ENCODE data around the gene DENND1C.

The DENND1C gene

DNA sequence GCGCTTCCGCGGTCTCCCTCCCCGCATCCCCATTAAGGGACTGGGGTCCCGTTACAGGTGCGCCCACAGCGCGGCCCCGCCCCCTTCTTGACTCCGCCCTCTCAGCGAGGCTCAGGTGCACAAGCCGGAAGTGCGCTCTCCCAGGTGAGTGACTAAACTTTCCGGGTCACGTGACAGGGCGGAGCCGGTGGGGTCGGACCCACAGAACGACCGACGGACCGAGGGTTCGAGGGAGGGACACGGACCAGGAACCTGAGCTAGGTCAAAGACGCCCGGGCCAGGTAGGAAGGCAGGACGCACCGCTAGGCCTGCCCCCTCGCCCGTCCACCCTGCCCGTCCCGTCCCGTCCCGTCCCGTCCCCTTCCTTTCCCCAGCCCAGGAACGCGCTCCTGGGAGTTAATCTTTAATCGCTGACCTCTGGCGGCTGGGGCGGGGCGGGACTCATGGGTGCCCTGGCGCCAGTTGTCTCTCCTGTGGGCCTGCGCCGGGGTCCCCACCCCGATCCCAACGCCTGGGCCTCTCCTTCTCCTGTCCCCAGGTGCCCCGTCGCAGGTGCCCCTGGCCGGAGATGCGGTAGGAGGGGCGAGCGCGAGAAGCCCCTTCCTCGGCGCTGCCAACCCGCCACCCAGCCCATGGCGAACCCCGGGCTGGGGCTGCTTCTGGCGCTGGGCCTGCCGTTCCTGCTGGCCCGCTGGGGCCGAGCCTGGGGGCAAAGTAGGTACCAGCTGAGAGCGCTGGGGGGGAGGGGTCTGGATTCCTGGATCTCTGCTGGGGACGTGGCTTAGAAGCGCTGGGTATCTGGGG, 17.3 kb downstream of the DENND1C start, which contains the start of gene CRB3:
TSS of gene CRB3 (plus strand) at position 202 of the 804 bp plus-strand sequence. CDS start at position 633, 431 bp downstream.
- no peak within 1 kb of the TSS for H3K4me3 ChIP-seq (ENCODE audit: low read length in 2 of 2)
- no peak within 1 kb of the TSS for H3K9ac ChIP-seq (ENCODE audit: low read length in 2 of 2)
- H3K9me3 ChIP-seq (ENCODE audit: control insufficient read depth in 2 of 2, low read length in 2 of 2) = no peaks in the 10 kb centered on the region
- no peaks in the 10 kb centered on the region for H3K4me1 ChIP-seq (ENCODE audit: control insufficient read depth, insufficient read depth, low read length)
- H3K27me3 ChIP-seq (ENCODE audit: control insufficient read depth in 1 of 2, insufficient read depth in 2 of 2, low read length in 2 of 2) = peaks cover 11 to 22% of the 10 kb centered on the region in 2 donors
- no peaks in the 10 kb centered on the region for H3K36me3 ChIP-seq (ENCODE audit: control insufficient read depth in 2 of 2, insufficient read depth in 2 of 2, low read length in 2 of 2)
- no peak within 1 kb of the TSS for H3K27ac ChIP-seq (ENCODE audit: low read length)

DNA sequence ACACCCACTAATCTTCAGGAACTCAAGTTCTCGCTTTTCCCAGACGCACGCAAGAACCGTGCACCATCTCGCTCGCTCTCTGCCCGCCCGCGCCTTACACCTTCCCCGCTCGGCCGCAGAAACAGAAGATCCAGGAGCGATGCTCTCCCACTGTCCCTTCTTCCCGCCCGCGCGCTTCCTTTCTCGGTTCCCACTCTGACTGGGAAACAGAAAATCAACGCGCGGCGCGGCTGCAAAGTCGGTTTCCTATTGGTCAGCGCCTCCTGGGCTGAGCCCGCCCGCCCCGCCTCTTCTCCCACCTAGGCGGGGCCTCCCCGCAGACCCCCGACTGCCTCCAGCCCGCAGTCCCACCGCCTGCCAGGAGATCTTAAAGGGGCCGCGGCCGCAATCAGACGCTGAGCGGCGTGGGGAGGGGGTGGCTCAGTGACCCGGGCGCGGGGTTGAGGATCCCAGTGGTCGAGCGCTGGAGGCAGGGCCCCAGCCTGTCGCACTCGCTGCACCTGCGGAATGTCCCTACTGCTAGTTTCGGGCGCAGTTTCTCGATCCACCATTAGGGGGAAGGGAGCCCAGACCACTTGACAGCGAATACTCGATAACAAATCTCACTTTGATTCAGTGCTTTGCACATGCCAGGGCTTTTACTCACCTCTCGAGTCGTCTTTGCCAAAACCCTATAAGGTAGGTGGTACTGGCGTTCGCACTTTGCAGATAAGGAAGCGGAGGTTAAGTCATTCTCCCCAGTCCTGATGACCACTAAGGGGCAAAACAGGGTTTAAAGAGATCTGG, 21.3 kb downstream of the DENND1C start:
- Histone ChIP-seq H3K9me3 (ENCODE audit: control insufficient read depth in 2 of 2, low read length in 2 of 2) (no peaks in the 10 kb centered on the region), H3K4me3 (ENCODE audit: low read length in 2 of 2) (peak overlapping the region; percentile 83 to 88), H3K36me3 (ENCODE audit: control insufficient read depth in 2 of 2, insufficient read depth in 2 of 2, low read length in 2 of 2) (peaks cover 7 to 9% of the 10 kb centered on the region in 2 donors), H3K27ac (ENCODE audit: low read length) (peak overlapping the region; percentile 49), H3K4me1 (ENCODE audit: control insufficient read depth, insufficient read depth, low read length) (peaks cover 14% of the 10 kb centered on the region), H3K9ac (ENCODE audit: low read length in 2 of 2) (peak overlapping the region; percentile 68), H3K27me3 (ENCODE audit: control insufficient read depth in 1 of 2, insufficient read depth in 2 of 2, low read length in 2 of 2) (peaks cover 8 to 21% of the 10 kb centered on the region in 2 donors)

GRCh38 chr19:6459262-6460098, 22.1 kb downstream of the DENND1C start, which contains the start of gene SLC25A23:
TSS of gene SLC25A23 (minus strand) at chr19:6459792. CDS start at chr19:6459628, 164 bp downstream.
- H3K9ac ChIP-seq (ENCODE audit: low read length in 2 of 2) = peak within 1 kb of the TSS; percentile 68
- peaks cover 14% of the 10 kb centered on the region for H3K4me1 ChIP-seq (ENCODE audit: control insufficient read depth, insufficient read depth, low read length)
- peaks cover 5 to 13% of the 10 kb centered on the region in 2 donors for H3K27me3 ChIP-seq (ENCODE audit: control insufficient read depth in 1 of 2, insufficient read depth in 2 of 2, low read length in 2 of 2)

DNA sequence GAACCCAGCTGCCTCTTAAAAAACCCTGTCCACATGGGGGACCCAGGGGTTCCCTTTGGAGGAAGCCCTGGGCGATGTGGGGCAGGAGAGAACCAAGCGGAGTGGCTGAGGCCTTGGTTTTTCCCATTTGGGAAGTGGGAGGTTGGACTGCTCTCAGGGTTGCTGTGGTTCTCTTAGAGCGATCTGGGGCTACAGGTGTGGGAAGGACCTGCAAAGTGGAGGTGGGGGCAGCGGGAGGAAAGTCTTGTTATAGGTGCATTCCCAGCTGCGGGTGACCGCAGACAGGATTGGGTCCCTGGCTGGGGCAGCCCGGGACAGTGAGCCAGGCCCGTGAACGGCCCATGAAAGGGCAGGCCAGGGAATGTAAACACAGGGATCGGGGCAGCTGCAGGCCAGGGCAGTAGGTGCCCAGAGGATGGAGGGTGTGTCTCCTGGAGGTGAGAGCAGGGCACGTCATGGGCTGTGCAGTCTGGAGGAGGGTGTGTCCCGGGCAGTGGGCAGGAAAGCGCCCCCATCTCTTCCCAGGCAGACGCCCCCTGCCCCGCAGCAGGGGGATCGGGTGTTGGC, 22.8 kb downstream of the DENND1C start:
- peak overlapping the region; percentile 58 to 68 for H3K9ac ChIP-seq (ENCODE audit: low read length in 2 of 2)
- H3K9me3 ChIP-seq (ENCODE audit: control insufficient read depth in 2 of 2, low read length in 2 of 2) = peaks cover 0 to 8% of the 10 kb centered on the region in 2 donors
- H3K27ac ChIP-seq (ENCODE audit: low read length) = peak overlapping the region; percentile 64
- peaks cover 21 to 24% of the 10 kb centered on the region in 2 donors for H3K36me3 ChIP-seq (ENCODE audit: control insufficient read depth in 2 of 2, insufficient read depth in 2 of 2, low read length in 2 of 2)
- H3K27me3 ChIP-seq (ENCODE audit: control insufficient read depth in 1 of 2, insufficient read depth in 2 of 2, low read length in 2 of 2) = peaks cover under 1 to 6% of the 10 kb centered on the region in 2 donors
- H3K4me1 ChIP-seq (ENCODE audit: control insufficient read depth, insufficient read depth, low read length) = peaks cover 14% of the 10 kb centered on the region
- H3K4me3 ChIP-seq (ENCODE audit: low read length in 2 of 2) = peak overlapping the region; percentile 83 to 88

More at GRCh38 chr19:6459262-6460098, 22.1 kb downstream of the DENND1C start, which contains the start of gene SLC25A23:
- peaks cover 14 to 17% of the 10 kb centered on the region in 2 donors for H3K36me3 ChIP-seq (ENCODE audit: control insufficient read depth in 2 of 2, insufficient read depth in 2 of 2, low read length in 2 of 2)
- peak within 1 kb of the TSS; percentile 83 to 88 for H3K4me3 ChIP-seq (ENCODE audit: low read length in 2 of 2)
- peak within 1 kb of the TSS; percentile 64 for H3K27ac ChIP-seq (ENCODE audit: low read length)
- peaks cover 0 to 2% of the 10 kb centered on the region in 2 donors for H3K9me3 ChIP-seq (ENCODE audit: control insufficient read depth in 2 of 2, low read length in 2 of 2)

DNA sequence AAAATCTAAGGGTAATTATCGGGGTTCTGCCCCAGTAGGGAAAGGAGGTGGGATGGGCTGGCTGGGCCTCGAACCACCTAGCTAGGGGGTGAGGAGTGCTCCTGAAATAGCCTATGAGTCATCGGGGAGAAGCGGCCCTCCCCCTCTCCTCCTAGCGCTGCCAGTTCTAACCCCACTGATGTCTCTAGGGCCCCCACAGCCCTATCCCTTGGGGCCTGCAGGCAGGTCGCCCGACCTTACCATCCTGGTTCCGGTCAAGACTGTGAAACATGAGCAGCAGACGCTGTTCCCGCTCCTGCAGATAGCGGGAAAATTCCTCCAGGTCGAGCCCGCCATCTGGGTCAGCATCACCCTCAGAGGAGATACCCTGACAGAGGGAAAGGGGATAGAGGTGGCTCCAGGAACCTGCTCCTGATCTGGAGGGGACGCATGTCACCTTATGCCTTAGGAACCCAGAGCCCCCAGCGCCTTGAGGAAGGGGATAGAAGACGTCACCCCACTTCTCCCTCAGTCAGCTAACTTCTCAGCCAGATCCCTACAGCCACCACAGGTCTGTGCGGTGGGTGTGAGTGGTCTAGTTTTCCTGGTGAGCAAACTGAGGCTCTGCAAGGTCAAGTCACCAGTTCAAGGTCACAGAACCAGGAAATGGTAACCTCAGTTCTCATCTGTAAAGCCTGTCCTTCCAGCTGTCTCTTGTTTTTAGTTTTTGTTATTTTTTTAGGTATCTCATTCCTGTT, 23.5 kb downstream of the DENND1C start:
- H3K27ac ChIP-seq (ENCODE audit: low read length) = peak overlapping the region; percentile 64

GRCh38 chr19:6455924-6456323, 25.7 kb downstream of the DENND1C start:
- H3K9me3 ChIP-seq (ENCODE audit: control insufficient read depth in 2 of 2, low read length in 2 of 2) = peaks cover 0 to 11% of the 10 kb centered on the region in 2 donors
- H3K4me3 ChIP-seq (ENCODE audit: low read length in 2 of 2) = no peak overlapping the region
- no peaks in the 10 kb centered on the region for H3K27me3 ChIP-seq (ENCODE audit: control insufficient read depth in 1 of 2, insufficient read depth in 2 of 2, low read length in 2 of 2)
- H3K4me1 ChIP-seq (ENCODE audit: control insufficient read depth, insufficient read depth, low read length) = peaks cover 14% of the 10 kb centered on the region
- peaks cover 41 to 44% of the 10 kb centered on the region in 2 donors for H3K36me3 ChIP-seq (ENCODE audit: control insufficient read depth in 2 of 2, insufficient read depth in 2 of 2, low read length in 2 of 2)
- no peak overlapping the region for H3K9ac ChIP-seq (ENCODE audit: low read length in 2 of 2)
- no peak overlapping the region for H3K27ac ChIP-seq (ENCODE audit: low read length)

More for the DNA sequence above, 23.5 kb downstream of the DENND1C start:
- peaks cover 27 to 31% of the 10 kb centered on the region in 2 donors for H3K36me3 ChIP-seq (ENCODE audit: control insufficient read depth in 2 of 2, insufficient read depth in 2 of 2, low read length in 2 of 2)
- peak overlapping the region; percentile 58 to 68 for H3K9ac ChIP-seq (ENCODE audit: low read length in 2 of 2)
- peaks cover 0 to under 1% of the 10 kb centered on the region in 2 donors for H3K27me3 ChIP-seq (ENCODE audit: control insufficient read depth in 1 of 2, insufficient read depth in 2 of 2, low read length in 2 of 2)
- peaks cover 0 to 11% of the 10 kb centered on the region in 2 donors for H3K9me3 ChIP-seq (ENCODE audit: control insufficient read depth in 2 of 2, low read length in 2 of 2)
- H3K4me1 ChIP-seq (ENCODE audit: control insufficient read depth, insufficient read depth, low read length) = peaks cover 14% of the 10 kb centered on the region
- peak overlapping the region; percentile 83 to 88 for H3K4me3 ChIP-seq (ENCODE audit: low read length in 2 of 2)

DNA sequence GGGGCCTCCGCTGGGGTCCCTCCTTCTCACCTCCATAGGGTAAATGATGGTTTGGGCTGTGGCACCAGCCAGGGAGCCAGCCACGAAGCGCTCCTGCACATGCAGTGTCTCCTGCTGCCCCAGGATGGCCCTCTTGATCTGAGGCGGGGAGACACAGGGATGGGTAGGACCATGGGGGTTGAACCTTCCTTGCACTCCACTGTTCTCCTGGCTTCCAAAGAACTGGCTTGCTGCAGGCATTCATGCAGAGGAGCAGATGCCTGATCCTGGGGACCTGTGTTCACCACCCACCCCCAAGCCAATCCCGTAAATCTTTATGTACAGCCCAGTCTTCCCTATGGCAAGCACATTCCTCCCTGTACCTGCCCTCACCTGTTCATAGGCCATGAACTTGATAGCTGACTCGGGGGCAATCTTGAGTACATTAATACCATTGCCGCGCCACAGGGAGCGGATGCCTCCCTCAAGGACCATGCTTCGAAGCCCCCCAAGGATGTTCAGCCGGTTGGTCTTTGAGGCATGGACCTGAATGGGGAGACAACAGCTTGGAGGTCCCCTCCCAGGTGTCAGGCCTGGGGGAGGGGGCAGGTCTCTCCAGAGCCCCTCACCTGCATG, 27.5 kb downstream of the DENND1C start:
- Histone ChIP-seq H3K9ac (ENCODE audit: low read length in 2 of 2) (no peak overlapping the region), H3K4me1 (ENCODE audit: control insufficient read depth, insufficient read depth, low read length) (peaks cover 12% of the 10 kb centered on the region), H3K4me3 (ENCODE audit: low read length in 2 of 2) (no peak overlapping the region), H3K27ac (ENCODE audit: low read length) (no peak overlapping the region), H3K9me3 (ENCODE audit: control insufficient read depth in 2 of 2, low read length in 2 of 2) (peaks cover 0 to 11% of the 10 kb centered on the region in 2 donors), H3K36me3 (ENCODE audit: control insufficient read depth in 2 of 2, insufficient read depth in 2 of 2, low read length in 2 of 2) (peaks cover 46 to 47% of the 10 kb centered on the region in 2 donors), H3K27me3 (ENCODE audit: control insufficient read depth in 1 of 2, insufficient read depth in 2 of 2, low read length in 2 of 2) (no peaks in the 10 kb centered on the region)

GRCh38 chr19:6452899-6453298, 28.7 kb downstream of the DENND1C start:
- Histone ChIP-seq H3K4me3 (ENCODE audit: low read length in 2 of 2) (no peak overlapping the region), H3K9me3 (ENCODE audit: control insufficient read depth in 2 of 2, low read length in 2 of 2) (peaks cover 0 to 11% of the 10 kb centered on the region in 2 donors), H3K4me1 (ENCODE audit: control insufficient read depth, insufficient read depth, low read length) (peaks cover under 1% of the 10 kb centered on the region), H3K27ac (ENCODE audit: low read length) (no peak overlapping the region), H3K27me3 (ENCODE audit: control insufficient read depth in 1 of 2, insufficient read depth in 2 of 2, low read length in 2 of 2) (no peaks in the 10 kb centered on the region), H3K9ac (ENCODE audit: low read length in 2 of 2) (no peak overlapping the region), H3K36me3 (ENCODE audit: control insufficient read depth in 2 of 2, insufficient read depth in 2 of 2, low read length in 2 of 2) (peaks cover 46 to 47% of the 10 kb centered on the region in 2 donors)

GRCh38 chr19:6452223-6452614, 29.4 kb downstream of the DENND1C start:
- Histone ChIP-seq H3K27me3 (ENCODE audit: control insufficient read depth in 1 of 2, insufficient read depth in 2 of 2, low read length in 2 of 2) (no peaks in the 10 kb centered on the region), H3K27ac (ENCODE audit: low read length) (no peak overlapping the region), H3K4me3 (ENCODE audit: low read length in 2 of 2) (no peak overlapping the region), H3K9me3 (ENCODE audit: control insufficient read depth in 2 of 2, low read length in 2 of 2) (peaks cover 0 to 11% of the 10 kb centered on the region in 2 donors), H3K9ac (ENCODE audit: low read length in 2 of 2) (no peak overlapping the region), H3K4me1 (ENCODE audit: control insufficient read depth, insufficient read depth, low read length) (no peaks in the 10 kb centered on the region), H3K36me3 (ENCODE audit: control insufficient read depth in 2 of 2, insufficient read depth in 2 of 2, low read length in 2 of 2) (peaks cover 46 to 47% of the 10 kb centered on the region in 2 donors)

All from stomach smooth muscle (tissue), 2 donors.